Measurements from ENCODE around the gene DUSP5.

DNA sequence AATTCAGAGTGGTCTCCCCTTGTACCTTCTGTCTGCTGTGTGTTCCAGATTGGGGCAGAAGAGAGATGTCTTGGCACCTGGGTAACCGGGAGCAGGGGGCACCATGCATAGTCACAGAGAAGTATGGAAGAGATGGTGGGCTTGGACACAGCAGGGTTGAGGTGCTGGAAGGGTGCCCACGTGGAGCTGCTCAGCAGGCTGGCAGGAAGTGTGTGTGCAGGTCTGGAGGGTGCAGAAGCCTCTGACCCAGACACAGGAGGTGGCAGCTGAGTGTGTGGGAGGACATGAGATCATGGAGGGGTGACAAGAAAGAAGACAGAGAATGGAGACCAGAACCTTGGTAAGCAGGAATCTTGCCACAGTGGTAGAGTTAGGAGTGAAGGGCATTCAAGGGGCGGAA lies 42.3 kb upstream of the DUSP5 start:
- TF ChIP-seq TCF12 (IDR thresholded peaks at IDR 0.05; ENCODE audit: low read depth, low read length): no peak
- TF ChIP-seq, protein P1, sequence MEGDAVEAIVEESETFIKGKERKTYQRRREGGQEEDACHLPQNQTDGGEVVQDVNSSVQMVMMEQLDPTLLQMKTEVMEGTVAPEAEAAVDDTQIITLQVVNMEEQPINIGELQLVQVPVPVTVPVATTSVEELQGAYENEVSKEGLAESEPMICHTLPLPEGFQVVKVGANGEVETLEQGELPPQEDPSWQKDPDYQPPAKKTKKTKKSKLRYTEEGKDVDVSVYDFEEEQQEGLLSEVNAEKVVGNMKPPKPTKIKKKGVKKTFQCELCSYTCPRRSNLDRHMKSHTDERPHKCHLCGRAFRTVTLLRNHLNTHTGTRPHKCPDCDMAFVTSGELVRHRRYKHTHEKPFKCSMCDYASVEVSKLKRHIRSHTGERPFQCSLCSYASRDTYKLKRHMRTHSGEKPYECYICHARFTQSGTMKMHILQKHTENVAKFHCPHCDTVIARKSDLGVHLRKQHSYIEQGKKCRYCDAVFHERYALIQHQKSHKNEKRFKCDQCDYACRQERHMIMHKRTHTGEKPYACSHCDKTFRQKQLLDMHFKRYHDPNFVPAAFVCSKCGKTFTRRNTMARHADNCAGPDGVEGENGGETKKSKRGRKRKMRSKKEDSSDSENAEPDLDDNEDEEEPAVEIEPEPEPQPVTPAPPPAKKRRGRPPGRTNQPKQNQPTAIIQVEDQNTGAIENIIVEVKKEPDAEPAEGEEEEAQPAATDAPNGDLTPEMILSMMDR (IDR thresholded peaks at IDR 0.05 in 2 of 3, conservative IDR thresholded peaks at IDR 0.05 in 1 of 3; ENCODE audit: control insufficient read depth in 2 of 3, extremely low read depth in 1 of 3, insufficient read depth in 1 of 3, low read depth in 3 of 3, low read length in 3 of 3): no peak
- TF ChIP-seq, protein P2, sequence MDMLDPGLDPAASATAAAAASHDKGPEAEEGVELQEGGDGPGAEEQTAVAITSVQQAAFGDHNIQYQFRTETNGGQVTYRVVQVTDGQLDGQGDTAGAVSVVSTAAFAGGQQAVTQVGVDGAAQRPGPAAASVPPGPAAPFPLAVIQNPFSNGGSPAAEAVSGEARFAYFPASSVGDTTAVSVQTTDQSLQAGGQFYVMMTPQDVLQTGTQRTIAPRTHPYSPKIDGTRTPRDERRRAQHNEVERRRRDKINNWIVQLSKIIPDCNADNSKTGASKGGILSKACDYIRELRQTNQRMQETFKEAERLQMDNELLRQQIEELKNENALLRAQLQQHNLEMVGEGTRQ (IDR thresholded peaks at IDR 0.05; ENCODE audit: borderline replicate concordance, low read depth, low read length): no peak
- no peak for TF ChIP-seq HDAC2 (IDR thresholded peaks at IDR 0.05)
- no peak for TF ChIP-seq EP300 (IDR thresholded peaks at IDR 0.05; ENCODE audit: borderline replicate concordance in 1 of 2, control insufficient read depth in 1 of 2, low read depth in 2 of 2, low read length in 2 of 2)
- no peak for TF ChIP-seq NR2C2 (IDR thresholded peaks at IDR 0.05; ENCODE audit: borderline replicate concordance, control insufficient read depth, insufficient read length, low read depth)
- TF ChIP-seq POLR2AphosphoS5 (IDR thresholded peaks at IDR 0.05; ENCODE audit: low read length): no peak
- TF ChIP-seq POLR2A (IDR thresholded peaks at IDR 0.05; ENCODE audit: low read depth, low read length): no peak
- no peak for TF ChIP-seq BCL11A (IDR thresholded peaks at IDR 0.05; ENCODE audit: low read depth, low read length)
- no peak for TF ChIP-seq FOXM1 (IDR thresholded peaks at IDR 0.05; ENCODE audit: low read depth, low read length)
- TF ChIP-seq WRNIP1 (IDR thresholded peaks at IDR 0.05; ENCODE audit: borderline replicate concordance, low read depth, low read length): no peak
